ENCODE measurements around the gene SREBF2. TPM values are rescaled to one million over a fixed set of nuclear protein-coding genes. Genes with fewer than 3 reads are reported as not detected.

SREBF2 gene
- total and polyA plus RNA-seq, 2 experiments from 2014 or later: 23.6 to 26.5 TPM

GRCh38 chr22:41821471-41822316 is 11.2 kb upstream of the SREBF2 start:
- no peaks in the 10 kb centered on the region for H3K36me3 ChIP-seq (ENCODE audit: low read depth)
- H3K9me2 ChIP-seq (ENCODE audit: insufficient read depth): no peaks in the 10 kb centered on the region
- TF ChIP-seq EZH2 (IDR thresholded peaks at IDR 0.05; ENCODE audit: insufficient read depth, poor library complexity, severe bottlenecking): no peak
- WGBS, 2 experiments (ENCODE audit: low coverage in 1 of 2, low lambda C conversion rate in 2 of 2, missing lambda C conversion rate in 2 of 2): 79 to 80% methylated on average over 12 of the region's 12 CpGs
- H2AFZ ChIP-seq: no peak overlapping the region
- no peaks in the 10 kb centered on the region for H3F3A ChIP-seq (ENCODE audit: insufficient read depth)
- H3K27ac ChIP-seq: no peak overlapping the region
- peaks cover 9% of the 10 kb centered on the region for H3K4me1 ChIP-seq (ENCODE audit: insufficient read depth)
- no peaks in the 10 kb centered on the region for H4K20me1 ChIP-seq (ENCODE audit: insufficient read depth)
- H3K79me2 ChIP-seq (ENCODE audit: insufficient read depth): no peaks in the 10 kb centered on the region
- no peak overlapping the region for H3K9ac ChIP-seq
- no peak overlapping the region for H3K4me3 ChIP-seq
- no peak for DNase-seq
- in situ Hi-C loops (cut with MboI): no loop called here
- no peaks in the 10 kb centered on the region for H3K27me3 ChIP-seq (replicated peaks; ENCODE audit: insufficient read depth)
- no peak overlapping the region for H3K4me2 ChIP-seq (ENCODE audit: unreplicated experiment)
- H3K9me3 ChIP-seq (ENCODE audit: low read depth): no peaks in the 10 kb centered on the region

GRCh38 chr22:41822317-41823057 is 10.4 kb upstream of the SREBF2 start:
- no peaks in the 10 kb centered on the region for H3K9me2 ChIP-seq (ENCODE audit: insufficient read depth)
- peaks cover 9% of the 10 kb centered on the region for H3K4me1 ChIP-seq (ENCODE audit: insufficient read depth)
- H3K4me3 ChIP-seq: no peak overlapping the region
- H3K79me2 ChIP-seq (ENCODE audit: insufficient read depth): no peaks in the 10 kb centered on the region
- peak overlapping the region; percentile 11; the same call in 1 of the 2 replicates for H3K9ac ChIP-seq
- 93 to 94% methylated on average over 3 of the region's 3 CpGs for whole genome bisulfite sequencing, 2 experiments (ENCODE audit: low coverage in 1 of 2, low lambda C conversion rate in 2 of 2, missing lambda C conversion rate in 2 of 2)
- DNase-seq: peak; percentile 80
- no peaks in the 10 kb centered on the region for H3K27me3 ChIP-seq (replicated peaks; ENCODE audit: insufficient read depth)
- H3K36me3 ChIP-seq (ENCODE audit: low read depth): no peaks in the 10 kb centered on the region
- no peaks in the 10 kb centered on the region for H4K20me1 ChIP-seq (ENCODE audit: insufficient read depth)
- TF ChIP-seq EZH2 (IDR thresholded peaks at IDR 0.05; ENCODE audit: insufficient read depth, poor library complexity, severe bottlenecking): no peak
- TF ChIP-seq EZH2phosphoT487 (IDR thresholded peaks at IDR 0.05; ENCODE audit: insufficient read depth, low read depth): no peak
- no peaks in the 10 kb centered on the region for H3K9me3 ChIP-seq (ENCODE audit: low read depth)
- H3K27ac ChIP-seq: no peak overlapping the region
- no peaks in the 10 kb centered on the region for H3F3A ChIP-seq (ENCODE audit: insufficient read depth)
- no peak overlapping the region for H2AFZ ChIP-seq
- in situ Hi-C loops (cut with MboI): no loop called here
- H3K4me2 ChIP-seq (ENCODE audit: unreplicated experiment): no peak overlapping the region

- 81 to 86% methylated on average over 6 of the region's 6 CpGs for WGBS, 2 experiments (ENCODE audit: low coverage in 1 of 2, low lambda C conversion rate in 2 of 2, missing lambda C conversion rate in 2 of 2)
- no peaks in the 10 kb centered on the region for H4K20me1 ChIP-seq (ENCODE audit: insufficient read depth)
- no peak overlapping the region for H2AFZ ChIP-seq
- no peaks in the 10 kb centered on the region for H3K9me2 ChIP-seq (ENCODE audit: insufficient read depth)
- H3K4me2 ChIP-seq (ENCODE audit: unreplicated experiment): no peak overlapping the region
- in situ Hi-C loops (cut with MboI): no loop called here
- H3K27ac ChIP-seq: no peak overlapping the region
- H3K36me3 ChIP-seq (ENCODE audit: low read depth): no peaks in the 10 kb centered on the region
- no peaks in the 10 kb centered on the region for H3F3A ChIP-seq (ENCODE audit: insufficient read depth)
- no peaks in the 10 kb centered on the region for H3K79me2 ChIP-seq (ENCODE audit: insufficient read depth)
- no peak overlapping the region for H3K4me3 ChIP-seq
- H3K9ac ChIP-seq: no peak overlapping the region
- no peaks in the 10 kb centered on the region for H3K9me3 ChIP-seq (ENCODE audit: low read depth)
- no peak for DNase-seq
- TF ChIP-seq EZH2phosphoT487 (IDR thresholded peaks at IDR 0.05; ENCODE audit: insufficient read depth, low read depth) (no peak), EZH2 (IDR thresholded peaks at IDR 0.05; ENCODE audit: insufficient read depth, poor library complexity, severe bottlenecking) (no peak)
- no peaks in the 10 kb centered on the region for H3K27me3 ChIP-seq (replicated peaks; ENCODE audit: insufficient read depth)
- H3K4me1 ChIP-seq (ENCODE audit: insufficient read depth): peaks cover 9% of the 10 kb centered on the region
Measured at GRCh38 chr22:41823797-41824196, 9.1 kb upstream of the SREBF2 start.

- Histone ChIP-seq H3K9me2 (ENCODE audit: insufficient read depth) (no peaks in the 10 kb centered on the region), H3K9me3 (ENCODE audit: low read depth) (no peaks in the 10 kb centered on the region), H3K27me3 (replicated peaks; ENCODE audit: insufficient read depth) (no peaks in the 10 kb centered on the region), H2AFZ (peak overlapping the region; percentile 46), H3K4me1 (ENCODE audit: insufficient read depth) (peaks cover 9% of the 10 kb centered on the region), H3F3A (ENCODE audit: insufficient read depth) (no peaks in the 10 kb centered on the region), H3K36me3 (ENCODE audit: low read depth) (no peaks in the 10 kb centered on the region), H3K4me2 (ENCODE audit: unreplicated experiment) (peak overlapping the region; percentile 13), H3K9ac (peak overlapping the region; percentile 31; the same call in 1 of the 2 replicates), H4K20me1 (ENCODE audit: insufficient read depth) (no peaks in the 10 kb centered on the region), H3K27ac (no peak overlapping the region), H3K4me3 (no peak overlapping the region), H3K79me2 (ENCODE audit: insufficient read depth) (no peaks in the 10 kb centered on the region)
- whole genome bisulfite sequencing, 2 experiments (ENCODE audit: low coverage in 1 of 2, low lambda C conversion rate in 2 of 2, missing lambda C conversion rate in 2 of 2): 64 to 65% methylated on average over 7 of the region's 7 CpGs
- DNase-seq: peak; percentile 45
- TF ChIP-seq EZH2phosphoT487 (IDR thresholded peaks at IDR 0.05; ENCODE audit: insufficient read depth, low read depth) (no peak), EZH2 (IDR thresholded peaks at IDR 0.05; ENCODE audit: insufficient read depth, poor library complexity, severe bottlenecking) (no peak)
- in situ Hi-C loops (cut with MboI): no loop called here
Measured at GRCh38 chr22:41825376-41825775, 7.5 kb upstream of the SREBF2 start.

Measured in GM23248 (cell line).